Activated CD4-positive, alpha-beta T cell treated with anti-CD3 and anti-CD28 coated beads for 4 hours (primary cell): ENCODE data around the gene CDON.
A peak's percentile ranks its signal among the peaks of the same experiment; 100 is the strongest.

Experiments
- DNase-seq, 2 donors: peaks; one replicate each; pipeline ENCODE4 v3.0.0-alpha.2; 2020

CDON gene, protein sequence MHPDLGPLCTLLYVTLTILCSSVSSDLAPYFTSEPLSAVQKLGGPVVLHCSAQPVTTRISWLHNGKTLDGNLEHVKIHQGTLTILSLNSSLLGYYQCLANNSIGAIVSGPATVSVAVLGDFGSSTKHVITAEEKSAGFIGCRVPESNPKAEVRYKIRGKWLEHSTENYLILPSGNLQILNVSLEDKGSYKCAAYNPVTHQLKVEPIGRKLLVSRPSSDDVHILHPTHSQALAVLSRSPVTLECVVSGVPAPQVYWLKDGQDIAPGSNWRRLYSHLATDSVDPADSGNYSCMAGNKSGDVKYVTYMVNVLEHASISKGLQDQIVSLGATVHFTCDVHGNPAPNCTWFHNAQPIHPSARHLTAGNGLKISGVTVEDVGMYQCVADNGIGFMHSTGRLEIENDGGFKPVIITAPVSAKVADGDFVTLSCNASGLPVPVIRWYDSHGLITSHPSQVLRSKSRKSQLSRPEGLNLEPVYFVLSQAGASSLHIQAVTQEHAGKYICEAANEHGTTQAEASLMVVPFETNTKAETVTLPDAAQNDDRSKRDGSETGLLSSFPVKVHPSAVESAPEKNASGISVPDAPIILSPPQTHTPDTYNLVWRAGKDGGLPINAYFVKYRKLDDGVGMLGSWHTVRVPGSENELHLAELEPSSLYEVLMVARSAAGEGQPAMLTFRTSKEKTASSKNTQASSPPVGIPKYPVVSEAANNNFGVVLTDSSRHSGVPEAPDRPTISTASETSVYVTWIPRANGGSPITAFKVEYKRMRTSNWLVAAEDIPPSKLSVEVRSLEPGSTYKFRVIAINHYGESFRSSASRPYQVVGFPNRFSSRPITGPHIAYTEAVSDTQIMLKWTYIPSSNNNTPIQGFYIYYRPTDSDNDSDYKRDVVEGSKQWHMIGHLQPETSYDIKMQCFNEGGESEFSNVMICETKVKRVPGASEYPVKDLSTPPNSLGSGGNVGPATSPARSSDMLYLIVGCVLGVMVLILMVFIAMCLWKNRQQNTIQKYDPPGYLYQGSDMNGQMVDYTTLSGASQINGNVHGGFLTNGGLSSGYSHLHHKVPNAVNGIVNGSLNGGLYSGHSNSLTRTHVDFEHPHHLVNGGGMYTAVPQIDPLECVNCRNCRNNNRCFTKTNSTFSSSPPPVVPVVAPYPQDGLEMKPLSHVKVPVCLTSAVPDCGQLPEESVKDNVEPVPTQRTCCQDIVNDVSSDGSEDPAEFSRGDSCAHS (N-terminal part only)

DNA sequence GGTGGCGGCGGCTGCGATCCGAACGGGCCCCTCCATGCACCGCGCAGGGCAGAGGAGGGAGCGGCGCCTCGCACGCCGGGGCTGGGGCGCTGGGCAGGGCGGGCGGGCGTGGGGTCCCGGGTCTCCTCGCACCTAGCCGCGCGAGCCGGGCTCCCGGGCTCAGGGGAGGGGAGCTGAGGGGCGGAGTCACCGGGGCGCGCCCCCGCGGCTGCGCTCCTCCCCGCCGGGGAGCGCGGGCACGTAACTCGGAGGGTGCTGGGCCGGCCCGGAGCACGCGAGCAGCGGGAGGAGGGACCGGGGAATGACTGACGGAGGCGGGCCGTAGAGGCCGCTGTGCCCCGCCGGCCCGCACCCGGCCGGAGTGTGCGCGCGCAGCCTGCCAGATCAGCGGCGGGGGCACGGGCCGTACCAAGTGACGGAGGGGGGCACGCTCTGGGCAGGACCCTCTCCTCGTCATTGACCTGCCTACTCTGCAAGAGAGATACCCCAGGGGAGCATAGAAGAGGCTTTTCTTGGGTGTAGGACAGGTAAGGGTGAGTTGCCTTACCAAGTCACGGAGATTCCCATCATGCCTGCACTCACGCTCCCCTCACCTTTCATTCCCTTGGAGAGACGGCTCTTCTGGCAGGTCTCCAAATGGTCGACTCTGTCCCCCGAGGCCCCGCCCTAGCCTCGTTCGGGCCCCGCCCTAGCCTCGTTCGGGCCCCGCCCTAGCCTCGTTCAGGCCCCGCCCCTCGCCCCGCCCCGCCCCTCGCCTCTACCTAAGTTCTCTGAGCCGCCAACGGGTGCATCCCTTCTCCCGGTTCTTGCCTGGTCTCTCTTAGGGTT, at the start of gene CDON:
TSS of gene CDON (minus strand) at position 188 of the 828 bp plus-strand sequence. CDS start 39,390 bp downstream, outside the sequence.
- peak; percentile 88 to 92 for DNase-seq

DNA sequence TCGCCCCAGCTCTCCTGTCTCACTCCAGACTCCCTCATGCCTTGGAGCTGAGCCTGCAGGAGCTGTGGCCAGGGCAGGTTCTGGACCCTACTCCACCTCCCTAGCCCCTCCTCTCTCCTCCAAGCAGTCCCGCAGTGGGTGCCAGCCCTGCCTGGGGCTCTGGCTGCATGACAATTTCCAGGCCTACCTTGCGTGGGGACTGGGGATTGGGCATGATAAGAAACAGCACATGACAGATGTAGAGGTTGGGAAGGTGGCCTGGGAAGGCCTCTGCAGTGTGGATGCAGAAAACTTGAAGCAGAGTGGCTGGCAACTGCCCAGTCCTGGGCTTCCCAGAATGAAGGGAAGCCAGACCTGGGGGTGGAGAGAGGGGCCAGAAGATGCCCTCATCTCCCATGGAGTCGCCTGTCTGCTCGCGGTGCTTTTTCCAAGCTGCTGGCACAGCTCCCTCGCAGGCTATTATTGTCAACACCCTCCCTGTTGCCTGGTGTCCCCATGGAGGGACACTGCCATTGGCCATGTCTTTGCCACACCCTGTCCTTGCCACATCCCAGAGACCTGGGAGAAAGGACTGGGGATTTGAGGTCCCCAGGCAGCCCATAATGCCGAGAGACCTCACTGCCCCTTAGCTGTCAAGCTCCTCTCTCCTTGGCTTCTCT, 48.9 kb upstream of the CDON start:
- DNase-seq = no peak

DNA sequence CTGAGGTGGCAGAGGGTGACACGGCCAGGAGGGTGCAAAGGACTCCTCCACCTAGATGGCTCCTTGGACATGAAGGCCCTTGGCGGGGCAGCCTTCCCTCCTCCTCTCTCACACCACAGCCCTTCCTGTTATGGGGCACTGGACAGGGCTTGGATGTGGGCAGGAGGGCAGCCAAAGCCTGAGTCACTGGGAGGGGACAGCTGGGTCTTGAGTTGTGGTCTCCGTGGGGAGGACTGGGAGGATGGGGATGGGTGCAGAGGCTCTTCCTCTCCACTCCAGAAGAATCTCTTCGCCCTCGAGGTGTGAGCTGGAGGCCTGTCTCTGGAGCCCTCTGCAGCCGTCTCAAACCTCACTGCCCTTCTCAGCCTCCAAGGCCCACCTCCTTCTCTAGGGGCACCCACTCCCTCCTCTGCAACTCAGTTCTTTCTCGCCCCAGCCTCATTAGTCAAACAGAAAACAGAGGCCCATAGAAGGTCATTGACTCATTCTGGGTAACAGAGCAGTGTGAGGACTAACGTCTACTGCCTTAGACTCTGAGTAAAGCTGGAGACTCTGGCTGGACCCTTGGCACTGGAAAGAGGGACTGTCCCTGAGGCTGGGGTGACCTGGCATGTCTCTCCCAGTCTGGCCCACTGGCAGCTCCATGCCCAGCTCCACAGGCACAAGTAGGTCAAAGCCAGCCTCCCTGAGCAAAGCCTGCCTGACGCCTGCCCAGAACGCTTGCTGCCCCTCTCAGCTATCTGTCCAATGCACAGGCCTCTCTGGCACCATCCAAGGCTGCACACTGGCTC, 47.5 kb upstream of the CDON start:
- DNase-seq = no peak

DNA sequence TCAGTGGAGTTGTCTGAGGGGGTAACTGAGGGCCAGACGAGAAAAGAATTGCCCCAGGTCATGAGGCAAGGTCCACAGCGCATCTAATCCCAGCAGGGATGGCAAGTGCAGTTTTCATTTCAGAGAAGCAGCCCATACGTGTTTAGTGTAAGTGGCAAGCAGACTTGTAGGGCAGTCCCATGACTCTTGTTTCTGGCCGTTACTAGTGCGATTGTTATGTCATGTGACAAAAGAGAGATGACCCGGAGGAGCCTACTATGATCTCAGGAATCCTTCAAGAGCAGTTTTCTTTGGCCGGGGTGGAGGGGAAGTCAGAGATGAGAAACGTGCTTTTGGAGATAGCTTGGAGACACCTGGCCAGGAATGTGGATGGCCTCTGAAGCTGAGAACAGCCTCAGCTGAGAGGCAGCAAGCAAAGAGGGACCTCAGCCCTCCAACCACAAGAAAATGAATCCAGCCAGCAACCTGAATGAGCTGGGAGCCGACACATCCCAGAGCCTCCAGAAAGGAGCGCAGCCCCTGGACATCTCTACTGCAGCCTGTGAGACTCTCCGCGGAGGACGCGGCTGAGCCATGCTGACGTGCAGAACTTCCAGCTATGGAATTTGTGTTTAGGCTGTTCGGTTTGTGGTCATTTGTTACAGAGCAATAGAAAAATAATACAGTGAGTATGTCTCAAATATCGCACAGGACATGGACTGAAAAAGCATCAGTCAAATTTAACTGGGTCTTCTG, 44.1 kb upstream of the CDON start:
- no peak for DNase-seq

DNA sequence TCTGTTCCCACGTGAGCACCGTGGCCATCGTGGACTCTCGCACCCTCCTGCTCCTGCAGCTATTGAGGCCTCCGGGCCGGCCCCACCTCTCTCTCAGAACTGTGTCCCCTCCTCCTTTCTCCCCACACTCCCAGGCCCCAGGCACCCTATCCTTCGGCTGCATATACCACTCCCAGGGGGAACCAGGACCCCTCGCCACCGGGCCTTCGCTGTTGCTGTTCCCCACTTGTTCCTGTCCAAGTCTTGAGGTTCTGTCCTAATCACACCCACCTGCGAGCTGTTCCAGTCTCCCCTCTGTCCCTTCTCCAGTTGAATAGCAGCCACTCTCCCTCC, 43.0 kb upstream of the CDON start:
- no peak for DNase-seq

GRCh38 chr11:126105022-126105747, 42.5 kb upstream of the CDON start:
- no peak for DNase-seq

- no peak for DNase-seq
These were observed 41.8 kb upstream of the CDON start for GRCh38 chr11:126104420-126104819.

DNA sequence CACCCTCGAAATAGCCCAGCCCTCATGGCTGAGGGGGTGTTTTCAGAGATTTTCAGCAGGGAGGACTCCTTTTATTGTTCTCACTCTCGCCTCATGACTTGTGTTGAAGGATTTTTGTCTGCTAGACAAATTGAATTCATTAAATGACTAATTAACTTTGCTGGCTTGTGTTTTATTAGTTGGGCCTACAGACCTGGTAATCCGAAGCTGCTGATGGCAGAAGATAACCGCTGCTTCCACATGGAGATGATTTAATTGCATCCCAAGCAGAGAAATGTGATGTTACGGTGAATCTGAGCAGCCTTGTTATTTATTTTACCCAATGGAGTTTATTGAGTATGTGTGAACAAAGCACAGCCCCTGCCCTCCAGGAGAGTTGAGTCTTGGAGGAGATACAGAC, 40.5 kb upstream of the CDON start:
- no peak for DNase-seq

- no peak for DNase-seq
These were observed 39.8 kb upstream of the CDON start for GRCh38 chr11:126102436-126102981.

- no peak for DNase-seq
These were observed 39.2 kb upstream of the CDON start for GRCh38 chr11:126101930-126102283.

- DNase-seq = no peak
These were observed 38.7 kb upstream of the CDON start for GRCh38 chr11:126101251-126101929.

DNA sequence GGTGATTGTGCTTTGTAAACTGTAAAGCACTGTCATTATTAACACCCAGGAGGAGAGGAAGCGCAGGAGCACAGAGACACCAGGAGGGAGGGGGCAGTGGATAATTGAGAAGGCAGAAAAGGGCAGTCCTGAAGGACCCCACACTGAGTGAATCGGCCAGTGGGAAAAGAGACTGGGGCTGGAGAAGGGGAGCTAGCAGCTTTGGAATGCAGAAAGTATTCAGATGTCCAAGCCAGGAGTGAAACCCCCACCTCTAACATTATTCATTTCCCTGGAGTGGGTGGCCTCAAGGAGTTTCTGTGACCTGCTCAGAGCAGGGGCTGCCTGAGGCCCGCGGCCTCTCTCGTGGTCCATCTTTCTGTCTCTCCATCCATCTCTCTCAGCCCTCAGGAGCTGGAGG, 38.0 kb upstream of the CDON start:
- no peak for DNase-seq

DNA sequence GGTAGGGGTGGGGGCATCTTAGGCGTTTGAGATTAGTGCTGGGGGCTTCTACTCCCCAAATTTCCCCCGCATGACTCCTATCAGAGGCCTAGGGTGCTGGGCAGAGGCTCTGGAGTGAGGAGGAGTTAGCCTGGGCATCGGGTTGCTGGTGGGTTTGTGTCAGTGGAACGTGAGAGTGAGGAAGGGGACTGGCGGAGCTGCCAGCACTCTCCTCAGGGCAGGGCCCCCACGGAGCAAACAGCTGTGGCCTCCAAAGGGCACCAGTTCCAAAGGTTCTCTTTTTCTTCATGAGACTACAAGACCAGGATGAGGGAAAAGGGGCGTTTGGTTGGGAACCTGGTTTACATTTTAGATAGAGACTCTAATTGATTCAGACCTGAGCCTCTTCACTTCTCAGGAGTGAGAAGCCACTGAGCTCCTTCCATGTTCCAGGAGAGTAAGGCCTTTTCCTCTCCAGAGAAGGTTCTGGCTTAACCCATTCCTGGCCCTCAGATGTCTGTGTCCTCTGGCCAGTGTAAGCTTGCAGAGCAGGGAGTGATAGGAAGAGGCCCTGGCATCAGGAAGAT, 35.6 kb upstream of the CDON start:
- no peak for DNase-seq

- DNase-seq = no peak
These were observed 33.1 kb upstream of the CDON start for GRCh38 chr11:126095745-126096144.

GRCh38 chr11:126090452-126090851, 27.8 kb upstream of the CDON start:
- no peak for DNase-seq

DNA sequence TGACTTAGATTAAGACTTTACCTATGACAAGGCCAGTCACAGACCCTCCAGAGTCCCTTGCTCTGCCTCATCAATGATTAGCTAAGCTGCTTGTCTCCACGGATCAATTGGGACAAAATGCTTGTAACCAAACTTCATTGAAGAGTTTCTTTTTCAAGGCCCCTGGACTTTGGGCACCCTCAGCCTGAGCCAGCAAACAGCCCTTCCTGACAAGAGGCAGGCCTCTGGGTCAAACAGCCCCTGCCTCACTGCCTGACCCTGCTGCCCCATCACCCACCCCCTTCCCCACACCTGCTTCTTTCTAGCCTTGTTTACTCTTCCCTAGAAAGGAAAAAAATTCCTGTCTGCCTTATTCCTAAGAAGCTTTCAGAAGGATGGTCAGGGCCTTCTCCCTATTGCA, 26.3 kb upstream of the CDON start:
- no peak for DNase-seq

GRCh38 chr11:126086248-126086647, 23.6 kb upstream of the CDON start:
- no peak for DNase-seq

- DNase-seq = no peak
These were observed 21.9 kb upstream of the CDON start for GRCh38 chr11:126084608-126084912.
